T47D (cell line): ENCODE measurements around the gene KLHL3.
A peak's percentile ranks its signal among the peaks of the same experiment; 100 is the strongest.
"Not testable (repeated sequence)": the region's sequence is repeated elsewhere in the genome, so short reads cannot be mapped to it uniquely, and the experiment has no call there.

ENCODE experiments used
- DNase-seq, 2 experiments: peaks; one replicate each; pipeline versions ENCODE4 v3.0.0 to v3.0.0-alpha.2; 2011 to 2012; ENCODE audit warnings: low read depth in 1 of 2, low spot score in 1 of 2
- JUND ChIP-seq: IDR thresholded peaks from 2 replicates; pipeline ENCODE4 v1.6.1; 2012; ENCODE audit warnings: low read depth
- in situ Hi-C: cut with HindIII; loops from 2 replicates; pipeline ENCODE4 v1.10.0; 2016; ENCODE audit warnings: low sequenced_read_pairs, low pct_unique_long_range_greater_than_20kb

KLHL3 gene

GRCh38 chr5:137735555-137736284 lies at the start of gene KLHL3:
Gene KLHL3, minus strand, starts transcription at chr5:137736089. Its CDS starts 443 bp downstream, at chr5:137735646.
- TF ChIP-seq JUND = no peak
- in situ Hi-C loops = no loop called here
- DNase-seq = peak in 1 of 2 experiments; percentile 37

GRCh38 chr5:137782984-137783536 lies 47.2 kb upstream of the KLHL3 start:
- DNase-seq = no peak
- in situ Hi-C loops = no loop called here
- no peak for TF ChIP-seq JUND

GRCh38 chr5:137782055-137782454 lies 46.2 kb upstream of the KLHL3 start:
- in situ Hi-C loops = no loop called here
- TF ChIP-seq JUND = no peak
- no peak for DNase-seq

- in situ Hi-C loops = no loop called here
- peak in 1 of 2 experiments; percentile 69 for DNase-seq
- no peak for TF ChIP-seq JUND
Measured at GRCh38 chr5:137778772-137779564, 43.1 kb upstream of the KLHL3 start.

GRCh38 chr5:137767937-137768336 lies 32.0 kb upstream of the KLHL3 start:
- in situ Hi-C loops, DNase-seq: not testable (repeated sequence)

- DNase-seq = no peak
- TF ChIP-seq JUND = no peak
- in situ Hi-C loops = no loop called here
Measured at GRCh38 chr5:137761566-137761965, 25.7 kb upstream of the KLHL3 start.

GRCh38 chr5:137760719-137761516 lies 25.0 kb upstream of the KLHL3 start:
- TF ChIP-seq JUND = 0 out of 2 replicates have a peak, but pooled peaks have one; percentile 59
- in situ Hi-C loops = no loop called here
- DNase-seq = peak in 1 of 2 experiments; percentile 72

- no peak for TF ChIP-seq JUND
- no peak for DNase-seq
- in situ Hi-C loops = no loop called here
Measured at GRCh38 chr5:137760294-137760693, 24.4 kb upstream of the KLHL3 start.

- TF ChIP-seq JUND = no peak
- DNase-seq = no peak
- in situ Hi-C loops = no loop called here
Measured at GRCh38 chr5:137758715-137759306, 22.9 kb upstream of the KLHL3 start.

GRCh38 chr5:137758121-137758520 lies 22.2 kb upstream of the KLHL3 start:
- no peak for DNase-seq
- in situ Hi-C loops = no loop called here
- no peak for TF ChIP-seq JUND

- TF ChIP-seq JUND = no peak
- in situ Hi-C loops = no loop called here
Measured at GRCh38 chr5:137757634-137758033, 21.7 kb upstream of the KLHL3 start.

GRCh38 chr5:137754961-137755762 lies 19.3 kb upstream of the KLHL3 start:
- no peak for DNase-seq
- in situ Hi-C loops = no loop called here
- TF ChIP-seq JUND = no peak

More at GRCh38 chr5:137757634-137758033, 21.7 kb upstream of the KLHL3 start:
- DNase-seq = no peak
